Activated CD4-positive, alpha-beta T cell treated with anti-CD3 and anti-CD28 coated beads, Interleukin-2, Interleukin-6, amounts not matched to agents 100 ng/mL and 50 ng/mL, durations not matched to agents 16 hours and 8 hours (primary cell): ENCODE data around the gene SPATA31D3.
"Not testable (repeated sequence)": the region's sequence is repeated elsewhere in the genome, so short reads cannot be mapped to it uniquely, and the experiment has no call there.

Experiments
- DNase-seq: peaks from one replicate; pipeline ENCODE4 v3.0.0-alpha.2; 2020

SPATA31D3 gene

DNA sequence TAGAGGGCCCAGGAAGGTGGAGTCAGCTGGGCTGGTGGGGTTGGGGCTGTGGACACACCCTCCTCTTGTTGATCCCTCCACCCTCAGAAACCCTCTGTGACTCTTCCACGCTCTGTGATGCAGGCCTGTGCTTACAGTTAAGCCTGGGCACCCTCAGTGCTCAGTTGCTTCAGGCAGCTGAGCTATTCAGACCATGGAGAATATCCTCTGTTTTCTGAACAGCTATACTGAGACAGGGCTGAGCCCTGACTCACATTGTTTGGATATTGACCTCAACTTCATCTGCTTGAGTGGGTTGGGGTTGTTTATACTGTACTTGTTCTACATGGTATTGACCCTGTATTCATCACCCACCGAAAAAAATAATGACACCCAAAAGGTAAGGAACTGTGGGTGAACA is at the start of gene SPATA31D3:
Gene SPATA31D3, plus strand, starts transcription at position 108 of the 400 bp plus-strand sequence. Its CDS starts 86 bp downstream, at position 194.
- not testable (repeated sequence) for DNase-seq

DNA sequence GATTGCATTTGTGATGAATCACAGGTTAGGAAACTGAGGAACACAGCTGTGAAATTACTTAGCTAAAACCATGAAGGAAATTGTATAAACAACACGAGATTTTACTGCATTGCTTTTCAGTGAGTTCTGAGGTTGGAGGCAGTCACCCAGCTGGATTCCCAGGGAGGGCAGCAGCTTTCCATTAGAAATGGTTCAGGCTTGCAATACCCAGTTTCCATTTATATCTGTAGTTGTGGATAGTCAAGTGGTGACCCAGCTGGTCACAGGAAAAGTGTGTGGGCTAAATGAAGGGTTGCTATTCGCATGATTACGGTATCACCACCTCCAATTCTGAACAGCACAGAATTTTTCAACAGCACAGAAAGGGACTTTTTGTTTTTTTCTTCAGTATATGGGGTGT is 49.4 kb upstream of the SPATA31D3 start:
- DNase-seq: no peak

DNA sequence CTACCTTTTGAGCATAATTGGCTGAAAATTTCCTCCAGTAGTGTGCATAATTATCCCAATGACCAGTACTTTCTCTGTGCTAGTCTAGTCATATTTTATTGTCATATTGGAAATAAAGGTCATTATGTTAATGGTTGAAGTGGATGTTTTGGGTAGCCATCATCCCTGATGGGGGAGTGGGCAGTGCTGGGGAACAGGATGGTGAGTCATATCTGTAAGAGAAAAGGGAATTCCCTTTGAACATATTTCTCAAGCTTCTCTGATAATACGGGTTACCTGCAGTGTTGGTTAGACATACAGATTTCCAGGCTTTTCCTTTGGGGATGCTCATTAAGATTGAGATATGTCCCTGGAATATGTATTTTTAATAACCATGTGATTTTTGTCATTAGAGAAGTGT is 48.4 kb upstream of the SPATA31D3 start:
- no peak for DNase-seq

DNA sequence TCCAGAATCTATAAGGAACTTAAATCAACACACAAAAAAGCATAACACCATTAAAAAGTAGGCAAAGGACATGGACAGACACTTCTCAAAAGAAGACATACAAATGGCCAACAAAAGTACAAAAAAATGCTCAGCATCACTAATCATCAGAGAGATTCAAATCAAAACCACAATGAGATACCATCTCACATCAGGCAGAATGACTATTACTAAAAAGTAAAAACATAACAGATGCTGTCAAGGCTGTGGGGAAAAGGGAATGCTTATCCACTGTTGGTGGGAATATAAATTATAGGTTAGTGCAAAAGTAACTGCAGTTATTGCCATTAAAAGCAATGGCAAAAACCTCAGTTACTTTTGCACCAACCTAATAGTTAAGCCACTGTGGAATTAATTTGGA is 47.2 kb upstream of the SPATA31D3 start:
- no peak for DNase-seq

DNA sequence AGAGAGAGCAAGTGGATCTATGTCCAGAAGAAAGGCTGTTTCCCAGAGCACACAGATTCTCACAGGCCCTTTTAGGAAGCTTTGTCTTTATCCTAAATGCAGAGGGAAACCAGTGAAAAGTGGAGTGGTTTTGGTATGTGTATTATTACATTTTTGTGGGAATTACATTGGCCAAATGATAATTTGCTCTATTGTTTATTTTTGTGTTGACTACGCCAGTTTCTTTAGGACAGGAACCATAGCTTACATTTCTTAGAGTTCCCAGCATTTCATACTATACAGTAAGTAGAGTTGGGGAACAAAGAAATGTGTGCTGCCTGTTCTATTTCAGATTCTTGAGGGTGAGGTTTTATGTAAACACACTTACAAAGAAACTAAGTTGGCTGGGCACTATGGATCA is 44.4 kb upstream of the SPATA31D3 start:
- DNase-seq: no peak

DNA sequence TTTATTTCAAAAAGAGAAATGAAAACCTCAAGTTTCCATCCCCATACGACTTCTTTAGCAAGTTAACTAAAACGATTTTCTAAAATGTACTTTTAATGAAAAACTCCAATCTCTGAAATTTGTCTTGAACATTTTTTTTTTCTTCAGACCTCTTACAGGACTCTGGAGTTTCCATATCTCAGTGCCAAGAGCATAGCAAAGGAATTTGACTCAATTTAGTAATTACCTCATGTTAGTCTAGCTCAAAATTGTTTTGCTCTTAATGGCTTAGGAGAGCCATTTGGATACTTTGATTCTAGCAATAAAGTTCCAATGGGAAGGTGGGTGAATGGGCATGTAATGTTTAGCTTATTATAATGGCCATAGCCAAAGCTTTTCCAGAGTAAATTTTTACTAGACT is 41.1 kb upstream of the SPATA31D3 start:
- DNase-seq: no peak

DNA sequence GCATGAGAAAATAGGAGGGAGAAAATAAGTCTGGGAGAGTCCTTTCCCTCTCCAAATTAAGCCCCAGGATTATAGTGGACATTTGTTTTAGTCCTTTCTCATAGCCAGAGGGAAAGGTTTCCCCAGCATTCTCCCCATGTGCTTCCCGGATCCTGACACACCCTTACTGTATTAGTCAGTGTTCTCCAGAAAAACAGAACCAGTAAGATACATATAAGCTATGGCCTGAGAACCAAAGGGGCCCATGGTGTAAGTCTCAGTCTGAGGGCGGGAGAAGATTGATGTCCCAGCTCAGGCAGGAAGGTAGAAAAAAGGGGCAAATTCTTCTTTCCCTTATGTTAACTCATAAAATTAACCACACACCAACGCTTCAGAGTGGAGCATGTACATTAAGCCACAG is 40.7 kb upstream of the SPATA31D3 start:
- no peak for DNase-seq

DNA sequence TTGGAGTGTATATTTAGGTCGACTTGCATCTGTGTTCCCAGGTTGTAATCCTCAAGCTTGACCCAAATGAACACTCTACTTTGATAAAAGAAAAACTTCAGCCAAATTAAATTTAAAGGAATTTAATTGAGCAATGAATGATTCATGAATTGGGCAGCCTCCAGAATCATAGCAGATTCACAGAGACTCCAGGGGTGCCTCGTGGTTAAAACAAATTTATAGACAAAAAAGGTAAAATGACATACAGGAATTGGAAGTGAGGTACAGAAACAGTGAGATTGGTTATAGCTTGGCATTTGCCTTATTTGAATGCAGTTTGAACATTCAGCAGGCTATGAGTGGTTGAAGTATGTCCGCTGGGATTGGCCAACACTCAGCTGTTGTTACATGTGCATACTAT is 36.6 kb upstream of the SPATA31D3 start:
- no peak for DNase-seq

DNA sequence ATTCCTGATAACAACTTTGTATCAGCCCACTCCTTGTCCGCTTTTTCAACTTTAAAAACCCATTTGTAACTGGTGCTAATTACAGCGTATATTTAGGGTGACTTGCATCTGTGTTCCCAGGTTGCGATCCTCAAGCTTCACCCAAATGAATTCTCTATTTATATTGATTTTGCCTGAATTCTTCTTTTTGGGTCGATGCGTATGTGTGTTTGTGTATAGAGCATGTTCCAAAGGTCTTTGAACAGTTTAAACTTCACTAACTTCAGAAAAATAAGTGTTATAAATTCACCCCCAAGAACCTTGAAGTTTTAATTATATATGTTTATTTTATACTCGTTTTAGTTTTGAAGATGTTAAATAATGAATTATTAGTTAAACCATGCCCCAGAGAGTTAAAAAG is 31.2 kb upstream of the SPATA31D3 start:
- DNase-seq: no peak

DNA sequence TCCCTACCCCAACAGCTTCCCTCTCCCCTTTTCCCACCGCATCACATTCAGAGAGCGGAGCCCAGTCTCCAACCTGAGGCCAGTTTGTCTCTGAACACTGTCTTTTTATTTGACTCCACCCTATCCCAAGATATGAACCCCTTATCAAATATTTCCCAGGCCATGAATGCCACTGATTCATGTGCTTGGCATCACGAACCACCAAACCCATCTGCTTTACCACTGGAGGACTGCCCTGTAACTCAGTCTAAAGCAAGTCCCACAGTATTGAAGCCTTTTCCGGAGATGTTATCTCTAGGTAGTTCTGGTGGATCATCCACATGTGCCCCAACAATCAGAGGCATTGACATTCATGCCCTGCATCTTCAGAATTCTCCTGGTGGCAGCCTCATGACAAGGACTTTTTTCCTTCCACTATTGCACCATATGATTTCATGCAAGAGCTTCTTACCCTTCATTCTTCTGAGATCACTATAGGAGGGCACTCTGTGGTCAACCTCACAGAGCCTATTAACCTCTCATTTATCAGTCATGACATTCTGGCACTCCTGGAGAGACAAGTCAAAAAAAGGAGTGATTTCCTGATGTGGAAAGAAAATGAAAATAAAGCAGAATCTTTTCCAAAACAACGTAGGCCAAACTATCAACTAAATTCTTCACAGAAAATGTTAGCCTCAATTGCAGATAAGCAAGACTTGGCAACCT is 27.3 kb upstream of the SPATA31D3 start:
- no peak for DNase-seq

DNA sequence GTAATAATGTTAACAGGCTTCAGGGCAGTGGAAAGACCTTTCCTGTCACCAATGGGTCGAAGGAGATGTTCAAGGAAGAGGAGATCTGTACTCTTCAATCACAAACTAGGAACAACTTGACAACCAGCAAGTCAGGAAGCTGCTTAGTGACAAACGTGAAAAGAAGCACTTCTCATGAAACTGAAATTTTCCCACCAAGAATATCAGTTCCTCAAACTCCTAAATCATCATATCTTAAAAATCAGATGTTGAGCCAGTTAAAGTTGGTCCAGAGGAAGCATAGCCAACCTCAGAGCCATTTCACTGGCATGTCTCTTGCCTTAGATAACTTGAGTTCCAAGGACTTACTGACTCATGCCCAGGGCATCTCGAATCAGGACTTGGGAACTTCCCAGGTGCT is 24.8 kb upstream of the SPATA31D3 start:
- not testable (repeated sequence) for DNase-seq

DNA sequence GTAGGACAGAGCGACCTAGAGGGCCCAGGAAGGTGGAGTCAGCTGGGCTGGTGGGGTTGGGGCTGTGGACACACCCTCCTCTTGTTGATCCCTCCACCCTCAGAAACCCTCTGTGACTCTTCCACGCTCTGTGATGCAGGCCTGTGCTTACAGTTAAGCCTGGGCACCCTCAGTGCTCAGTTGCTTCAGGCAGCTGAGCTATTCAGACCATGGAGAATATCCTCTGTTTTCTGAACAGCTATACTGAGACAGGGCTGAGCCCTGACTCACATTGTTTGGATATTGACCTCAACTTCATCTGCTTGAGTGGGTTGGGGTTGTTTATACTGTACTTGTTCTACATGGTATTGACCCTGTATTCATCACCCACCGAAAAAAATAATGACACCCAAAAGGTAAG is 15.0 kb upstream of the SPATA31D3 start, which contains the start of gene SPATA31D4:
Gene SPATA31D4, plus strand, starts transcription at position 124 of the 400 bp plus-strand sequence. Its CDS starts 86 bp downstream, at position 210.
- DNase-seq: not testable (repeated sequence)

DNA sequence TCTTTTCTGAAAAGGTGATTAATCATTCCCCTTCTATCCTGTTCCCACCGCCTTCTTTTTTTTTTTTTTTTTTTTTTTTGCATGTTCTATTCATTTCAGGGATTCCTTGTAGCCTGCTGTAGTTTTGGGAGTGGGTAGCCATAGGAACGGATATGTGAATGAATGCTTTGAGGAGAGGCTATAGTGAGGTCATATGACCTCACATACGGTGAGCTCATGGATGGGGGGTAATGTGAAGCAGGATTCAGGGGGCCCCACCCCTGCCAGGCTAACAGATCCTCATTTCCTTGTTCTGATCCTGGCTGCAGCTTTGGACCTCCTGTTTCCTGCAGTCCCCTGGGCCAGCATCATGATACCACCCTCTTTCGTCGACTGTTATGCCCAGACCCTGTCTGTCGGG is 13.2 kb upstream of the SPATA31D3 start:
- DNase-seq: not testable (repeated sequence)

DNA sequence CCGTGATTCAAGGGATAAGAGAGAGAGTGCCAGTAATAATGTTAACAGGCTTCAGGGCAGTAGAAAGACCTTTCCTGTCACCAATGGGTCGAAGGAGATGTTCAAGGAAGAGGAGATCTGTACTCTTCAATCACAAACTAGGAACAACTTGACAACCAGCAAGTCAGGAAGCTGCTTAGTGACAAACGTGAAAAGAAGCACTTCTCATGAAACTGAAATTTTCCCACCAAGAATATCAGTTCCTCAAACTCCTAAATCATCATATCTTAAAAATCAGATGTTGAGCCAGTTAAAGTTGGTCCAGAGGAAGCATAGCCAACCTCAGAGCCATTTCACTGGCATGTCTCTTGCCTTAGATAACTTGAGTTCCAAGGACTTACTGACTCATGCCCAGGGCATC is 9.8 kb upstream of the SPATA31D3 start:
- DNase-seq: not testable (repeated sequence)

DNA sequence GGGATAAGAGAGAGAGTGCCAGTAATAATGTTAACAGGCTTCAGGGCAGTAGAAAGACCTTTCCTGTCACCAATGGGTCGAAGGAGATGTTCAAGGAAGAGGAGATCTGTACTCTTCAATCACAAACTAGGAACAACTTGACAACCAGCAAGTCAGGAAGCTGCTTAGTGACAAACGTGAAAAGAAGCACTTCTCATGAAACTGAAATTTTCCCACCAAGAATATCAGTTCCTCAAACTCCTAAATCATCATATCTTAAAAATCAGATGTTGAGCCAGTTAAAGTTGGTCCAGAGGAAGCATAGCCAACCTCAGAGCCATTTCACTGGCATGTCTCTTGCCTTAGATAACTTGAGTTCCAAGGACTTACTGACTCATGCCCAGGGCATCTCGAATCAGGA is 5.3 kb downstream of the SPATA31D3 start:
- DNase-seq: not testable (repeated sequence)

DNA sequence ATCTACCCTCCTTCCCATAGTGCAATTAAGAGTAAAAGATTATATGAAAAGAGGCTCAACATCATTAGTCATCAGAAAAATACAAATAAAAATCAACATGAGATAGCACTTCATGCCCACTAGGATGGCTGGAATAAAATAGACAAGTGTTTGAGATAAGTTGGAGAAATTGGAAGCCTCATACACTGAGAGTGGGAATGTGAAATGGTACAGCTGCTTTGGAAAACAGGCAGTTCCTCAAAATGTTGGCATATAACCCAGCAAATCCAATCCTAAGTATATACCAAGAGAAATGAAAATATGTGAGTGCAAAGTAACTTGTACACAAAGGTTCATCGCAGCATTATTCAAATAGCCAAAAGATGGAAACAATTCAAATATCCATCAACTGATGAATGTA is 9.8 kb downstream of the SPATA31D3 start:
- DNase-seq: no peak

DNA sequence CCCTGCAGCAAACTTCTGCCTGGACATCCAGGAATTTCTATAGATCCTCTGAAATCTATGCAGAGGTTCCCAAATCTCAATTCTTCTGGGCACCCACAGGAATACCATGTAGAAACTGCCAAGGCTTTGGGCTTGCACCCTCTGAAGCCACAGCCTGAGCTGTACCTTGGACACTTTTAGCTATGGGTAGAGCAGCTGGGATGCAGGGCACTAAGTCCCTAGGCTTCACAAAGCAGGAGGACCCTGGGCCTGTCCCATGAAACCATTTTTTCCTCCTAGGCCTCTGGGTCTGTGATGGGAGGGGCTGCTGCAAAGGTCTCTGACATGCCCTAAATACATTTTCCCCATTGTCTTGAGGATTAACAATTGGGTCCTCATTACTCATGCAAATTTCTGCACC is 12.3 kb downstream of the SPATA31D3 start:
- DNase-seq: no peak

DNA sequence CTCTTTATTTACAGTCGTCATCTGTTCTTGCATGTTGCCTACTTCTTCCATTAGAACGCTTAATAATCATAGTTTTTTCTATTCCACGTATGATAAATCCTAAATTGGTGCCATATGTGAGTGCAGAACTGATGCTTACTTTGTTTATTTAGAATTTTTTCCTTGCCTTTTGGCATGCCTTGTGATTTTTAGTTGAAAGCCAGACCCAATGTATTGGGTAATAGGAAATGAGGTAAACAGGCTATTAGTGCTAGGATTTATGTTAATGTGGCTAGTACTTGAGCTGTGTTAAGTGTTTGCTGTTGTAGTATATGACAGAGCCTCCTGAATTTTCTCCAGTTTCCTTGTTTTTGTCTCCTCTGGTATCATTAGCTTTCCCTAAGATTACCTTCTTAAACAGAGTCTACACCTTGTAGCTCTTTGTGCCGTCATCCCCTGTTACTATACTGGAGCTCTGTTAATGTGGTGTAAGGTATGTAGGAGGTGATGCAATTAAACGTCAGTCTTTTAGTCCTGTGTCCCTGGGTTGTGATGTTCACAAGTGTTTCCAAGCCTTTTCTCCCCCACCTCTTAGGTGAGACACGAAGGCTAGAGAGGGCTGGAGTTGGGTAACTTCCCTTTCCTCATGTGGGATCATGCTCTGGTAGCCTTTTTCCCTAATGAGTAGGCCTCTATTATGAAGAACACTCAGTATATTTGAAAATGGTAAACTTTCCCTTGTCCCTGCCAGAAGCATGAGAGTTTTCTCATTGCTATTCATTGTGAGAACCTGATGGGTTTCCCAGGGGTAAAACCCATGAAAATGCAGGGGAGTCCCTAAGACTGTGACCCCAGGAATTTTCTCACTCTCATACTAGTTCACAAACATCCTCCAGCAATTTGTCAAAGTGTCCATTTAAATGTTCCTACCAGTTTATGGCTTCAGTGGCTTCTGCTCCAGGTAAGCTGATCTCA is 21.2 kb downstream of the SPATA31D3 start:
- no peak for DNase-seq

DNA sequence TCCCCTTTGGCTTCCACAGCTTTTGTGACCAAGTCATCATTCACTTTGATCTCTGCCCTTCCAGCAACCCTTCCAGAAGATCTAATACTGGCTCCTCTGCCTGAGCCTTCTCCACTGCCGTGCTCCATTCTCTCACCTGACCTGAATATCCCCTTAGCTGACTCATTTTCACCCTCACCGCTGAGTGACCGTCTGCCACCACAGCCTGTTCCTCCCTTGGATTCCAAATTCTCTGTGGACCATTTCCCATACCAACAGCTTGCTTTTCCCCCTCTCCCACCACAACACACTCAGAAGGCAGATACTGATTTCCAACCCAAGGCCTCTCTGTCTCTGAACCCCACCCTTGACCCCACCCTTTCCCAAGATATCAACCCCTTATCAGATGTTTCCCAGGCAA is 24.7 kb downstream of the SPATA31D3 start:
- no peak for DNase-seq

DNA sequence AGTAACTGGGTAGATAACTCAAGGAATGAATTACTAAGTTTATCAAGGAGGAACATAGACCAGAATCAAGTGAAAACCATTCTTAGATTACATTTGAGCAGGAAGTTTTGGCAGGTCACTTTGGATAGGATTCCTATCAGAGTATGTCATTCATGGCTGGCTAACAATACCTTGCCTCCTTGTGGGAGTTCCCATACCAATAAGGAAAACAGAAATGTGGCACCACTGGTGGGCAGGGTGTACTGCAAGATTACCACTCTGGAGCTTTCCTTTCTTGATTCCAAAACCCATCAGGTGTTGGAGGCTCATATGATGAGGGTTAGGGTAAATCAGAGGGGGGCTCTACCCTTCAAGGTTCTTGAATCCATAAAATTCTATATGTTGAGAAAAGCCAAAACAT is 26.7 kb downstream of the SPATA31D3 start:
- DNase-seq: no peak

DNA sequence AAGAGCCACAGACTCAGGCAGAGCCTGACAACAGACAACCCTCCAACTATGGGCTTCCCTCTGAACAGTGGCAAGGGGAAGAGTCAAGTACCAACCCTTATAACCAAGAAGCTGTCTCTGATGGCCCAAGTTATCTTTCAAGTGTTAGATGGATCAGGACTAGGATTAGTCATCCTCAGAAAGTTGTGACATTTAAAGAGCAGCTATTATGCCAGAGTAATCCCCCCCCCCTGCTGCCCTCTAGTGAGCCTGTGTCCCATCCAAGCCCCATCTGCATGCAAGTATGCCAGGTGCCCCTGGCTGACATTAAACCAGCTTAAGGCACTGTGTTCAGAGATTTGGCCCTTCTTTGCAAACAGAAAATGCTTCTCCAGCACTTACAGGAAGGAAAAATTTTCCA is 28.4 kb downstream of the SPATA31D3 start:
- no peak for DNase-seq

DNA sequence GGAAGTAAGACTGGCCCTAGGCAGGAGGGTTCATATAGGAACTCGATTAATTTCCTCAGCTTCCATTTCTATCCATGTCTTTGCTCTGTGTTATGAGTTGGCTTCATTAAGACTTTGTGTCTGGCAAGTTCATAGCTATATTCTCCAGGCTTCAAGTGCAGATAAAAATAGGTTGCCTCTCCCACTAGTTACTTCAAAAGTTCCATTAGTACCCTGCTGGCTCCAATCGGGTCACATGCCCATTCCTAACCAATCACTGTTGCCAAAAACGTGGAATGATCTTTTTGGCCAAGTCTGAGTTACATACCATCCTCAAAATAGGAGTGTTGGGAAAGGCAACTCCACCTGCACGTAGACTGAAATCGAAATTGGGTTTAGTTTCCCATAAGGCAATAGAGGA is 31.5 kb downstream of the SPATA31D3 start:
- DNase-seq: no peak

DNA sequence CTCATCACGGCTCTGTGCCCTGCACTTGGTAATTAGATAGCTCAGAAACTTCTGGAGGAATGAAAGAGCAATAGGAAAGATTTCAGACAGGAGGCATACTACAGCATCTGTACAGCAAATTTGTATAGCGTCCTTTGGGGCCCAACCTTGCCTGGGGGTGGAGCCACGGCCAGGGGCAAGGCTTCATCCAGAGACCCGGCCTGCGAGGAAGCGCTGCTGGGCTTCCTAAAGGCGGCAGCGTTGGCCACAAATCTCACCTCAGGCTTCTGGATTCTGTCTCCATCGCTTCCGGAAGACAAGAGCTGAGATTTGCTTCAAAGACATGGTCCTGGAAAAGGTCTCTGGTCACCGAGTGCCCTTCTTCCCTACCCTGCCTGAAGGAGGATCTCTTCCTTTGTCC is 33.1 kb downstream of the SPATA31D3 start:
- no peak for DNase-seq

DNA sequence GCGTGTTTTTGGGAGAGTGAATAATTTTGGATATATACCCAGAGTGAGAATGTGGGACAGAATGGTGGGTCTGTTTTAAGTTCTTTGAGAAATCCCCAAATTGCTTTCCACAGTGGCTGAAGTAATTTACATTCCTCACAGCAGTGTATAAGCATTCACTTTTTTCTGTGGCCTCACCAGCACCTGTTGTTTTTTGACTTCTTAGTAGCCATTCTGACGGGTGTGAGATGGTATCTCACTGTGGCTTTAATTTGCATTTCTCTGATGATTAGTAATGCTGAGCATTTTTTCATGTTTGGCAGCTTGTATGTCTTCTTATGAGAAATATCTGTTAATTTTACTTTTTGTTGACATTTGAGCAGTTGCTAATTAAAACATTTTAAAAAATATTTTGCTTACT is 35.9 kb downstream of the SPATA31D3 start:
- DNase-seq: no peak
